HEK293T (cell line): ENCODE measurements around the gene PRLHR.
"Not testable (repeated sequence)": the region's sequence is repeated elsewhere in the genome, so short reads cannot be mapped to it uniquely, and the experiment has no call there.

Source experiments
- CTCF ChIA-PET: fragments of 350-600 bp; formaldehyde crosslinking; extraction: SDS; loops from one replicate; lab custom pipeline; 2021; ENCODE audit warnings: antibody characterized with exemption, inconsistent platforms; lab: Yijun Ruan, JAX
- POLR2A ChIA-PET: fragments of 350-600 bp; formaldehyde crosslinking; extraction: SDS; loops from one replicate; lab custom pipeline; 2020; ENCODE audit warnings: antibody characterized with exemption, inconsistent platforms; lab: Yijun Ruan, JAX
- DNase-seq: peaks from one replicate; pipeline ENCODE4 v3.0.0; 2012; ENCODE audit warnings: mixed read lengths; ENCODE audit errors: extremely low spot score
- ARNT ChIP-seq: fragments of 450-650 bp; IDR thresholded peaks from 2 replicates; pipeline ENCODE4 v1.6.1; 2017; ENCODE audit warnings: mild to moderate bottlenecking
- BHLHE40 ChIP-seq: fragments of 450-650 bp; IDR thresholded peaks from 2 replicates; pipeline ENCODE4 v1.6.1; 2016; ENCODE audit warnings: mild to moderate bottlenecking, moderate library complexity, borderline replicate concordance
- CTBP1 ChIP-seq: fragments of 450-650 bp; IDR thresholded peaks from 2 replicates; pipeline ENCODE4 v1.6.1; 2016; ENCODE audit warnings: borderline replicate concordance
- ELF4 ChIP-seq: fragments of 450-650 bp; IDR thresholded peaks from 2 replicates; pipeline ENCODE4 v1.6.1; 2017; ENCODE audit warnings: antibody characterized with exemption
- FOXA1 ChIP-seq: fragments of 450-650 bp; IDR thresholded peaks from 2 replicates; pipeline ENCODE4 v1.6.1; 2016; ENCODE audit warnings: mild to moderate bottlenecking
- FOXK2 ChIP-seq: fragments of 450-650 bp; IDR thresholded peaks from 2 replicates; pipeline ENCODE4 v1.6.1; 2016; ENCODE audit warnings: mild to moderate bottlenecking
- FOXM1 ChIP-seq: fragments of 450-650 bp; IDR thresholded peaks from 2 replicates; pipeline ENCODE4 v1.6.1; 2017; ENCODE audit warnings: mild to moderate bottlenecking, borderline replicate concordance
- HDGF ChIP-seq: fragments of 450-650 bp; IDR thresholded peaks from 2 replicates; pipeline ENCODE4 v1.6.1; 2017; ENCODE audit warnings: antibody characterized with exemption, borderline replicate concordance
- L3MBTL2 ChIP-seq: fragments of 450-650 bp; conservative IDR thresholded peaks from 2 replicates; pipeline ENCODE4 v1.6.1; 2016; ENCODE audit warnings: mild to moderate bottlenecking
- LEF1 ChIP-seq: fragments of 450-650 bp; IDR thresholded peaks from 2 replicates; pipeline ENCODE4 v1.6.1; 2017; ENCODE audit warnings: mild to moderate bottlenecking, borderline replicate concordance
- NFRKB ChIP-seq: fragments of 450-650 bp; IDR thresholded peaks from 2 replicates; pipeline ENCODE4 v1.6.1; 2016; ENCODE audit warnings: mild to moderate bottlenecking, moderate library complexity
- PKNOX1 ChIP-seq: fragments of 450-650 bp; IDR thresholded peaks from 2 replicates; pipeline ENCODE4 v1.6.1; 2016
- SP1 ChIP-seq: fragments of 450-650 bp; IDR thresholded peaks from 2 replicates; pipeline ENCODE4 v1.6.1; 2017
- SUZ12 ChIP-seq: fragments of 450-650 bp; IDR thresholded peaks from 2 replicates; pipeline ENCODE4 v1.6.1; 2016; ENCODE audit warnings: mild to moderate bottlenecking
- TARDBP ChIP-seq: fragments of 450-650 bp; IDR thresholded peaks from 2 replicates; pipeline ENCODE4 v1.6.1; 2016
- ZNF384 ChIP-seq: fragments of 450-650 bp; IDR thresholded peaks from 2 replicates; pipeline ENCODE4 v1.6.1; 2016

The PRLHR gene

GRCh38 chr10:118628397-118628796 lies 32.9 kb upstream of the PRLHR start:
- ChIA-PET CTCF (no interaction called here), POLR2A (no interaction called here)
- no peak for TF ChIP-seq LEF1
- TF ChIP-seq FOXA1 = no peak
- TF ChIP-seq CTBP1 = no peak
- TF ChIP-seq SUZ12 = no peak
- no peak for TF ChIP-seq ZNF384
- TF ChIP-seq ARNT = no peak
- TF ChIP-seq NFRKB = no peak
- no peak for TF ChIP-seq PKNOX1
- TF ChIP-seq FOXK2 = no peak
- no peak for TF ChIP-seq TARDBP
- no peak for TF ChIP-seq SP1
- TF ChIP-seq HDGF = no peak
- no peak for TF ChIP-seq BHLHE40
- no peak for DNase-seq

- CTCF ChIA-PET = interaction anchor here (0.6 to 0.7 kb wide), 2 partner anchors 12 to 145 kb away, joined by 3 to 4 read pairs; no protein-coding TSS in a partner anchor
- POLR2A ChIA-PET = no interaction called here
- peak; percentile 48 for DNase-seq
- no peak for TF ChIP-seq FOXA1
- no peak for TF ChIP-seq SUZ12
Observed at GRCh38 chr10:118626953-118627352, 31.5 kb upstream of the PRLHR start.

- CTCF ChIA-PET = no interaction called here
- no peak for TF ChIP-seq SUZ12
- no peak for TF ChIP-seq CTBP1
- DNase-seq = no peak
- POLR2A ChIA-PET = no interaction called here
Observed at GRCh38 chr10:118625504-118625903, 30.1 kb upstream of the PRLHR start.

GRCh38 chr10:118624747-118625146 lies 29.3 kb upstream of the PRLHR start:
- ChIA-PET POLR2A (no interaction called here), CTCF (no interaction called here)
- DNase-seq = no peak
- TF ChIP-seq PKNOX1 (no peak), SUZ12 (no peak), FOXK2 (no peak), HDGF (no peak), FOXA1 (no peak), TARDBP (no peak), L3MBTL2 (no peak), BHLHE40 (no peak), SP1 (no peak), ZNF384 (no peak), ELF4 (no peak), FOXM1 (no peak), NFRKB (no peak), ARNT (no peak), CTBP1 (no peak), LEF1 (no peak)

- no peak for DNase-seq
- CTCF ChIA-PET = no interaction called here
- TF ChIP-seq PKNOX1 (peak; percentile 79), CTBP1 (no peak)
- POLR2A ChIA-PET = no interaction called here
Observed at GRCh38 chr10:118621304-118621942, 26.0 kb upstream of the PRLHR start.

GRCh38 chr10:118613863-118614262 lies 18.4 kb upstream of the PRLHR start:
- POLR2A ChIA-PET, DNase-seq, CTCF ChIA-PET: not testable (repeated sequence)

GRCh38 chr10:118610577-118610976 lies 15.1 kb upstream of the PRLHR start:
- POLR2A ChIA-PET = no interaction called here
- CTCF ChIA-PET = no interaction called here
- no peak for TF ChIP-seq SP1
- TF ChIP-seq ELF4 = no peak
- TF ChIP-seq FOXA1 = no peak
- no peak for TF ChIP-seq SUZ12
- TF ChIP-seq LEF1 = no peak
- TF ChIP-seq NFRKB = no peak
- DNase-seq = no peak

- DNase-seq = no peak
- CTCF ChIA-PET = no interaction called here
- POLR2A ChIA-PET = interaction anchor here (0.8 kb wide), 1 partner anchor 8 kb away, joined by 3 read pairs; no protein-coding TSS in a partner anchor
- TF ChIP-seq BHLHE40 = no peak
- no peak for TF ChIP-seq TARDBP
- TF ChIP-seq ARNT = no peak
- TF ChIP-seq CTBP1 = no peak
- TF ChIP-seq FOXM1 = no peak
- no peak for TF ChIP-seq SP1
- TF ChIP-seq FOXA1 = no peak
- TF ChIP-seq FOXK2 = no peak
- no peak for TF ChIP-seq L3MBTL2
- no peak for TF ChIP-seq PKNOX1
- TF ChIP-seq ZNF384 = no peak
- TF ChIP-seq HDGF = no peak
- TF ChIP-seq LEF1 = no peak
- no peak for TF ChIP-seq NFRKB
- TF ChIP-seq ELF4 = no peak
- TF ChIP-seq SUZ12 = no peak
Observed at GRCh38 chr10:118607768-118608354, 12.4 kb upstream of the PRLHR start.
